AG04449 (cell line): ENCODE measurements around the gene MDFI.

Experiments used
- CTCF ChIA-PET: fragments of 350-600 bp; formaldehyde crosslinking; extraction: SDS; loops from one replicate; lab custom pipeline; 2021; ENCODE audit warnings: antibody characterized with exemption; lab: Yijun Ruan, JAX
- POLR2A ChIA-PET: fragments of 400-600, 350-600 bp; formaldehyde crosslinking; extraction: SDS; loops from one replicate; lab custom pipeline; 2020; ENCODE audit warnings: antibody characterized with exemption, inconsistent platforms; lab: Yijun Ruan, JAX
- DNase-seq: peaks from one replicate; pipeline ENCODE4 v3.0.0-alpha.2; 2010; ENCODE audit warnings: low read depth, low spot score
- H3K4me3 ChIP-seq: 2 replicates; pipeline ENCODE4 v1.5.1; 2011; ENCODE audit warnings: low read depth, mild to moderate bottlenecking, control low read depth, low read length
- TF ChIP-seq, protein P1 (sequence below): IDR thresholded peaks from one replicate; pipeline ENCODE4 v1.5.1; 2011; ENCODE audit warnings: mild to moderate bottlenecking, moderate library complexity, low read length, control low read depth, inconsistent platforms; ENCODE audit not compliant: insufficient read depth; ENCODE audit errors: missing control alignments

Gene MDFI

DNA sequence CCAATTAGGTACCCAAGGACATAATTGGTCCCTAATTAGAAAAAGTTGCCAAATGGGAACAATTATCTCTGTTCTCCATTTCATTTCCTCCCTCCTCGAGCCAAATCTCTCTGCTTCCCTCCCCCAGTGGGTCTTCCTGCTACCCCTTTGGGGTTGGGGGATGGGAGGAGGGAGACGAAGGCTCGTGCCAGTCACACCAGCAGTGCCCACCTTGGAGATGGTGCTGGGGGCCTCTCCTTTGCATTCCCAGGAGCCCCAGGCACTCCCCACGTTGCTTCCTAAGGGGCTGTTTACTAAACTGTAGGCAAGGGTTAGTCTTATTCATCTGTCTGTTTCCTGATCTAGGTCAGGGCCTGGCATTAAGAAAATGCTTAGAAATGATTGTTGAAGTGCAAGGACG, 33.1 kb downstream of the MDFI start:
- H3K4me3 ChIP-seq = no peak overlapping the region
- POLR2A ChIA-PET = no interaction called here
- TF ChIP-seq, protein P1, sequence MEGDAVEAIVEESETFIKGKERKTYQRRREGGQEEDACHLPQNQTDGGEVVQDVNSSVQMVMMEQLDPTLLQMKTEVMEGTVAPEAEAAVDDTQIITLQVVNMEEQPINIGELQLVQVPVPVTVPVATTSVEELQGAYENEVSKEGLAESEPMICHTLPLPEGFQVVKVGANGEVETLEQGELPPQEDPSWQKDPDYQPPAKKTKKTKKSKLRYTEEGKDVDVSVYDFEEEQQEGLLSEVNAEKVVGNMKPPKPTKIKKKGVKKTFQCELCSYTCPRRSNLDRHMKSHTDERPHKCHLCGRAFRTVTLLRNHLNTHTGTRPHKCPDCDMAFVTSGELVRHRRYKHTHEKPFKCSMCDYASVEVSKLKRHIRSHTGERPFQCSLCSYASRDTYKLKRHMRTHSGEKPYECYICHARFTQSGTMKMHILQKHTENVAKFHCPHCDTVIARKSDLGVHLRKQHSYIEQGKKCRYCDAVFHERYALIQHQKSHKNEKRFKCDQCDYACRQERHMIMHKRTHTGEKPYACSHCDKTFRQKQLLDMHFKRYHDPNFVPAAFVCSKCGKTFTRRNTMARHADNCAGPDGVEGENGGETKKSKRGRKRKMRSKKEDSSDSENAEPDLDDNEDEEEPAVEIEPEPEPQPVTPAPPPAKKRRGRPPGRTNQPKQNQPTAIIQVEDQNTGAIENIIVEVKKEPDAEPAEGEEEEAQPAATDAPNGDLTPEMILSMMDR = no peak
- CTCF ChIA-PET = interaction anchor here (0.6 to 3.4 kb wide), 6 partner anchors 8 to 303 kb away, joined by 3 to 24 read pairs (median 4); no protein-coding TSS in a partner anchor
- DNase-seq = no peak

DNA sequence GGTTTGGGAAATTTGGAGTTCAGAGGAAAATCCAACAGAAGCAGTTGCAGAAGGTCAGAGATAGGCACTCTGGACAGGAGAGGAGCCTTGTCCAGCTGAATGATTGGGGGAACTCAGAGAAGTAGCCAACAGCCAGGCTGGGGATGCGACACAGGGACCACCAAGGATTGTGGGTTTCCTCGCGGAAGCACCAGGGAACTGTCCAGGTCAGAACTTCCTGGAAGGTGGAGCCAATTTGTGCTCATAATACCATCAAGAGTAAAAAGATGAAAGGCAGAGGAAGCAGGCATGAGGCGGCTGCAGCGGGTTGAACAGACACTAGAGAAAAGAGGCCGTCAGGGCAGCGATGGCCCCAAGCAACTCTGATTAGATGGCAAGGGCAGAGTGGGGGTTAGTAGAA, 33.7 kb downstream of the MDFI start:
- TF ChIP-seq, protein P1 = no peak
- DNase-seq = no peak
- ChIA-PET POLR2A (no interaction called here), CTCF (interaction anchor here (1.2 to 3.4 kb wide), 3 partner anchors 10 to 304 kb away, joined by 3 to 24 read pairs (median 5); no protein-coding TSS in a partner anchor)
- no peak overlapping the region for H3K4me3 ChIP-seq

DNA sequence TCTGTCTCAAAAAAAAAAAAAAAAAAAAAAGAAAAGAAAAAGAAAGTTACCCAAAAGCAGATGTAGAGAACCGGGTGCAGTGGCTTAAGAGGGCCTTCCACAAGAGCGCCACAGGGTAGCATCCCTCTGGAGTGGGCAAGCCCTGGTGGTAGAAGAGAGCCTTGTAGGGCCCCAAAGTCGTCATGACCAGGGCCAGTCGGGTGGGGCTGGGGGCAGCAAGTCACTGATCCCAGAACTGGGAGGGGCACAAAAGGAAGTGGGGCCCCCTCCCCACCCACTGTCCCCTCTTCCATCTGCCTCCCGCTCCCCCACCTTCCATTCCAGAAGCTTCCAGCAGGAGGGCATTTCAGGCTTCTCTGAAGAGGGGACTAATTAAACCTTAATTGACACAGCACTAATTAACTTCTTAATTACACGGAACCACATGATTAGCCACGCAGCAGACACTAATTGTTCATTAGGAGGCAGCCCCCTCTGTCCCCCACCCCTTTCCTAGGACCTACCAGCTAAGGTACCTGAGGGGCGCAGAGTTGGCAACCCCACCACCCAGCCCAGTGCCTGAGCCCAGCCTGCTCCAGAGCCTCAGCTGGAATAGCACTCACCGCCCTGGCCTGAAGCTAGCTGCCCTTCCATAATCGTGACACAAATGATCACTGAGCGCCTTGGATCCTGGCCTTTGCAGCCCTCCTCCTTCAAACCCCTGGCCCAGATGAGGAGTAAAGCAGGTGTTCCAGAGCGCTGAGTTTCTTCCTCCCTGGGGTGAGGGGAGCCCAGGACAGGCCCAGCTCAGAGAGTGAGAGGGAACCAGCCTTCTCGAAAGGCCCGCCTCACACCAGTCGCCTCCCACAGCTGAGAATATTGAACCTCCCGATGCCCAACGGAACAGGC, 34.8 kb downstream of the MDFI start:
- CTCF ChIA-PET = interaction anchor here (0.9 to 3.4 kb wide), 5 partner anchors 11 to 305 kb away, joined by 3 to 24 read pairs (median 4); no protein-coding TSS in a partner anchor

DNA sequence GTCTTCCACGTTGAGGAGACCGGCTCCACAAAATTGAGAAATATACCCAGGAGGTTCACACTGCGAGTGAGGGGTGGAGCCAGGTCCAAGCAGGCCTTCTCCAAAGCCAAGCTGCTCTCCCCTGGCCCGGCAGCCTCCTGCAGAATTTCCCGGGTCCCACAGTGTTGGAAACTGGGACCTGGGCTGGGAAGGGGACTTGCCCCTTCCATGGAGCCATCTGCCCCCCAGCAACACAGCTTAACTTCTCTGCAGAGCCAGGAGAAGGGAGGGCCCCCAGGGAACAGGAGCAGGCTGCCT, 35.4 kb downstream of the MDFI start:
- no peak overlapping the region for H3K4me3 ChIP-seq
- POLR2A ChIA-PET = no interaction called here
- CTCF ChIA-PET = interaction anchor here (0.9 to 3.4 kb wide), 5 partner anchors 10 to 305 kb away, joined by 3 to 24 read pairs (median 4); no protein-coding TSS in a partner anchor
- DNase-seq = no peak
- TF ChIP-seq, protein P1 = no peak

More for the DNA sequence above, 34.8 kb downstream of the MDFI start:
- DNase-seq = no peak
- no peak overlapping the region for H3K4me3 ChIP-seq
- POLR2A ChIA-PET = interaction anchor here (0.6 kb wide), 1 partner anchor 25 kb away, joined by 3 read pairs; no protein-coding TSS in a partner anchor
- TF ChIP-seq, protein P1 = no peak

DNA sequence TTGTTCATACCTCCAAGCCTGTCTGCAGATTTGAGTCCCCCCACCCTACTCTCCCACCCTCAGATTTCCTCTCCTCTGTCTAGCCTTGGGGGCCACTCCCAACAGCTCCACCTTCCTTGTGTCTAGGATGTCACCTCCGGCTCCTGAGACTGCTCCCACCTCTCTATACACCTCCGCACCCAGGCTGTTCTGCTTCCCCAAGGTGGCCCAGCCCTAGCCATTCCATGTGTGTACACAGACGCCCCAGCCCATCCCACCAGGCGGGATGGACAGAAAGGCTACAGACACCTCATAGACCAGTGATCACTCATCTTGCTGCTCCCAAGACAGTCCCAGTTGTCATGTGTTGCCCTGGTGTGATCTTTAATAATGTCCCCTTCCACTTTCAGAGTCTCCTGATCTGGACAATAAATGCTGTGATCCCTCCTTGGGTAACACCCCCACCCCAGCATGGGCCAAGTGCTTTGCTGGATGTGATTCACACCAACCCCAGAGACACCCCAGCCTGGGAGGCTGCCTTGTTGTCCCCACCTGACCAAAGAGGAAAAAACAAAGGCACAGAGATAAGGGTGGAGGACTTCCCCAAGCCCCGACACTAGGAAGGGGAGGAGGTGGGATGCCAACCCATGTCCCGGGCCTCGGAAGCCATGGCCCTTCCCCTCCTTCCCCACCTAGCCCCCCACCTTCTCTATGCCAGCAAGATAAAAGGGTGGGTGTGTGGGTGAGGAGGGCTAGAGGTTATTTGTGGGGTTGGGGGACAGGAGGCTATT, 36.1 kb downstream of the MDFI start:
- ChIA-PET CTCF (interaction anchor here (0.9 to 3.4 kb wide), 10 partner anchors 9 to 306 kb away, joined by 3 to 24 read pairs (median 4); no protein-coding TSS in a partner anchor), POLR2A (no interaction called here)
- no peak for DNase-seq
- no peak overlapping the region for H3K4me3 ChIP-seq
- TF ChIP-seq, protein P1 = no peak
